A549 treated with CpdA at 1 μM for 4 hours (cell line): Measurements from ENCODE around the gene ZNF77. TPM values are rescaled to one million over a fixed set of nuclear protein-coding genes. Genes with fewer than 3 reads are reported as not detected.

Experiments
- total RNA-seq: library from RNA; stranded (reverse); fragments of 200-300 nt; extraction: Qiagen RNA extraction; gene quantifications from 5 replicates; pipeline ENCODE4 v1.2.3, GENCODE V29; 2022; ENCODE audit warnings: low read depth

Gene ZNF77
- 1.3 to 2.1 TPM (median 1.4 TPM) in 5 replicates for total RNA-seq

GRCh38 chr19:2944775-2945574, at the start of gene ZNF77:
Gene ZNF77 (minus strand): TSS chr19:2944971. CDS start chr19:2944840, 131 bp downstream.

GRCh38 chr19:2977001-2977745, 32.4 kb upstream of the ZNF77 start, which contains the start of gene TLE6:
Gene TLE6 (plus strand): TSS chr19:2977564. CDS start chr19:2978234, 670 bp downstream.

GRCh38 chr19:2900296-2901252, 44.2 kb downstream of the ZNF77 start, which contains the start of gene ZNF57:
Gene ZNF57 (plus strand): TSS chr19:2900928. CDS start chr19:2901046, 118 bp downstream.

Other genes with a start within 250 kb of the ZNF77 start
- gene GNG7, start 242.3 kb downstream of the ZNF77 start, total RNA-seq: 0.05 to 0.09 TPM (median 0.06 TPM) in 4 of 5 replicates, not detected in the other
- gene DIRAS1, start 223.6 kb downstream of the ZNF77 start, total RNA-seq: 3.3 to 4.1 TPM (median 3.9 TPM) in 5 replicates
- gene SLC39A3, start 205.0 kb downstream of the ZNF77 start, total RNA-seq: 24.8 to 30.9 TPM (median 28.5 TPM) in 5 replicates
- gene SGTA, start 161.7 kb downstream of the ZNF77 start, total RNA-seq: 59.2 to 84.2 TPM (median 75.9 TPM) in 5 replicates
- 80.4 to 111 TPM (median 99.5 TPM) in 5 replicates for gene THOP1, start 159.5 kb downstream of the ZNF77 start, total RNA-seq
- 0.86 to 1.5 TPM (median 0.93 TPM) in 5 replicates for gene ZNF554, start 125.1 kb downstream of the ZNF77 start, total RNA-seq
- gene ZNF555, start 103.5 kb downstream of the ZNF77 start, total RNA-seq: 2.2 to 2.9 TPM (median 2.7 TPM) in 5 replicates
- 0.01 to 0.05 TPM in 2 of 5 replicates, not detected in the others for gene ZNF556, start 77.6 kb downstream of the ZNF77 start, total RNA-seq
- gene ZNF57, start 44.0 kb downstream of the ZNF77 start, total RNA-seq: 1.9 to 3.2 TPM (median 2.0 TPM) in 5 replicates
- 3.1 to 6.5 TPM (median 5.1 TPM) in 5 replicates for gene TLE6, start 32.6 kb upstream of the ZNF77 start, total RNA-seq
- 2.3 to 4.4 TPM (median 3.1 TPM) in 5 replicates for gene TLE2, start 84.3 kb upstream of the ZNF77 start, total RNA-seq
- gene TLE5, start 117.5 kb upstream of the ZNF77 start, total RNA-seq: 167 to 247 TPM (median 239 TPM) in 5 replicates
- gene GNA11, start 149.4 kb upstream of the ZNF77 start, total RNA-seq: 31.4 to 36.9 TPM (median 32.9 TPM) in 5 replicates
- 0.05 to 0.17 TPM (median 0.12 TPM) in 3 of 5 replicates, not detected in the others for gene GNA15, start 191.1 kb upstream of the ZNF77 start, total RNA-seq
- gene S1PR4, start 233.8 kb upstream of the ZNF77 start, total RNA-seq: 0.08 to 0.16 TPM (median 0.11 TPM) in 4 of 5 replicates, not detected in the other
- 63.8 to 90.3 TPM (median 84.9 TPM) in 5 replicates for gene NCLN, start 241.0 kb upstream of the ZNF77 start, total RNA-seq